ENCODE measurements around the gene CTAGE9. TPM values are rescaled to one million over a fixed set of nuclear protein-coding genes. Genes with fewer than 3 reads are reported as not detected.
"Not testable (repeated sequence)": the region's sequence is repeated elsewhere in the genome, so short reads cannot be mapped to it uniquely, and the experiment has no call there.

CTAGE9 gene
- total RNA-seq, 1 experiment from 2014 or later = not detected

GRCh38 chr6:131754088-131754487 lies 43.3 kb upstream of the CTAGE9 start:
- Histone ChIP-seq H2BK15ac (ENCODE audit: low read depth, low read length) (no peak overlapping the region), H3K4me2 (ENCODE audit: insufficient read depth, insufficient read length, low read length) (no peak overlapping the region), H2BK120ac (ENCODE audit: low read depth, low read length, poor library complexity, severe bottlenecking) (no peak overlapping the region), H3K27me3 (ENCODE audit: insufficient read depth, low read length) (no peaks in the 10 kb centered on the region), H3K23me2 (ENCODE audit: insufficient read length, low read depth, low read length, poor library complexity, severe bottlenecking) (no peaks in the 10 kb centered on the region), H2BK12ac (ENCODE audit: insufficient read length, low read depth, low read length) (no peak overlapping the region), H3K14ac (ENCODE audit: insufficient read depth, low read length) (no peak overlapping the region), H4K91ac (ENCODE audit: insufficient read length, low read depth, low read length) (no peak overlapping the region), H3K4me1 (ENCODE audit: insufficient read depth, low read length) (no peaks in the 10 kb centered on the region), H3T11ph (ENCODE audit: low read length) (no peak overlapping the region), H2AK5ac (ENCODE audit: insufficient read length, low read length) (no peak overlapping the region), H4K8ac (replicated peaks; ENCODE audit: insufficient read length, low read depth, low read length) (no peak overlapping the region), H3K79me2 (ENCODE audit: insufficient read depth, low read length) (no peaks in the 10 kb centered on the region), H2BK5ac (ENCODE audit: insufficient read length, low read length) (no peak overlapping the region), H3K18ac (ENCODE audit: insufficient read length, low read depth, low read length) (no peak overlapping the region), H3K9me3 (ENCODE audit: control insufficient read depth, low read depth, low read length) (no peaks in the 10 kb centered on the region), H3K79me1 (ENCODE audit: insufficient read depth, low read depth, low read length, poor library complexity, severe bottlenecking) (no peaks in the 10 kb centered on the region), H3K23ac (ENCODE audit: insufficient read length, low read depth, low read length) (no peak overlapping the region), H2BK20ac (ENCODE audit: low read depth, low read length, poor library complexity, severe bottlenecking) (no peak overlapping the region), H3K27ac (ENCODE audit: insufficient read length, low read depth, low read length) (no peak overlapping the region), H4K5ac (ENCODE audit: insufficient read length, low read depth, low read length) (no peak overlapping the region), H2AFZ (ENCODE audit: low read length) (no peak overlapping the region), H3K56ac (ENCODE audit: insufficient read length, low read depth, low read length) (no peak overlapping the region), H3K4ac (ENCODE audit: low read depth, low read length) (no peak overlapping the region), H4K20me1 (ENCODE audit: control insufficient read depth, insufficient read depth, insufficient read length) (no peaks in the 10 kb centered on the region), H3K9ac (ENCODE audit: extremely low read depth, insufficient read length, low read length) (no peak overlapping the region)
- Mint-ChIP-seq H3K36me3 (ENCODE audit: insufficient read depth in 1 of 3, low read depth in 3 of 3) (no peaks in the 10 kb centered on the region), H3K9me3 (no peaks in the 10 kb centered on the region), H3K4me3 (no peak overlapping the region), H3K27me3 (ENCODE audit: low read depth) (peaks cover 10% of the 10 kb centered on the region; the same call in 1 of the 2 replicates), H3K4me1 (no peaks in the 10 kb centered on the region), H3K27ac (no peak overlapping the region)
- no peak for DNase-seq
- TF ChIP-seq, protein P1, sequence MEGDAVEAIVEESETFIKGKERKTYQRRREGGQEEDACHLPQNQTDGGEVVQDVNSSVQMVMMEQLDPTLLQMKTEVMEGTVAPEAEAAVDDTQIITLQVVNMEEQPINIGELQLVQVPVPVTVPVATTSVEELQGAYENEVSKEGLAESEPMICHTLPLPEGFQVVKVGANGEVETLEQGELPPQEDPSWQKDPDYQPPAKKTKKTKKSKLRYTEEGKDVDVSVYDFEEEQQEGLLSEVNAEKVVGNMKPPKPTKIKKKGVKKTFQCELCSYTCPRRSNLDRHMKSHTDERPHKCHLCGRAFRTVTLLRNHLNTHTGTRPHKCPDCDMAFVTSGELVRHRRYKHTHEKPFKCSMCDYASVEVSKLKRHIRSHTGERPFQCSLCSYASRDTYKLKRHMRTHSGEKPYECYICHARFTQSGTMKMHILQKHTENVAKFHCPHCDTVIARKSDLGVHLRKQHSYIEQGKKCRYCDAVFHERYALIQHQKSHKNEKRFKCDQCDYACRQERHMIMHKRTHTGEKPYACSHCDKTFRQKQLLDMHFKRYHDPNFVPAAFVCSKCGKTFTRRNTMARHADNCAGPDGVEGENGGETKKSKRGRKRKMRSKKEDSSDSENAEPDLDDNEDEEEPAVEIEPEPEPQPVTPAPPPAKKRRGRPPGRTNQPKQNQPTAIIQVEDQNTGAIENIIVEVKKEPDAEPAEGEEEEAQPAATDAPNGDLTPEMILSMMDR (conservative IDR thresholded peaks at IDR 0.05) = no peak
- WGBS (ENCODE audit: extremely low coverage, insufficient read length, low lambda C conversion rate) = no CpG with 5 or more reads among the region's 1 CpG

DNA sequence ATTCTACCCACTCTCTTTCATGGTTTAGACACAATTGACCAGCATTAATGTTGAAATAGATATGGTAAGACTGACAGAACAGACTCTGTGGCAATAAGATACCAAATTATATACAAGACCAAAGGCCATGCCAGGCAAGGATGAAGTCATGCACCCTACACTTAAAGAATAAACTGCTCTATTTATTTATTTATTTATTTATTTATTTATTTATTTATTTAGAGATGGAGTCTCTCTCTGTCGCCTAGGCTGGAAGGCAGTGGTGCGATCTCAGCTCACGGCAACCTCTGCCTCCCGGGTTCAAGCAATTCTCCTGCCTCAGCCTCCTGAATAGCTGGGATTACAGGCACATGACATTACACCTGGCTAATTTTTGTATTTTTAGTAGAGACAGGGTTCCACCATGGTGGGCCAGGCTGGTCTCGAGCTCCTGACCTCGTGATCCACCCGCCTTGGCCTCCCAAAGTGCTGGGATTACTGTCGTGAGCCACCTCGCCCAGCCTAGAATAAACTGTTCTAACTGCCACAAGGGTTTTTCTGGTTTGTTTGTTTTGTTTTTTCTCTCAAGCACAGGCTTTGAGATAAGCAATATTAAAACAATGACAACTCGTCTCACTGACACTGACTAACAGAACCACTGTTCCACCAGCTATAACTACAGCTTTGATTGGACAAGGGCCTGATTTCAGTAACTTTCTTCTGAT lies 40.3 kb upstream of the CTAGE9 start:
- H3K14ac ChIP-seq (ENCODE audit: insufficient read depth, low read length); H3K4me3 Mint-ChIP-seq; H3K36me3 Mint-ChIP-seq (ENCODE audit: insufficient read depth in 1 of 3, low read depth in 3 of 3); H2BK15ac ChIP-seq (ENCODE audit: low read depth, low read length); H3K4me1 ChIP-seq (ENCODE audit: insufficient read depth, low read length); H3K23me2 ChIP-seq (ENCODE audit: insufficient read length, low read depth, low read length, poor library complexity, severe bottlenecking); DNase-seq; H3K9ac ChIP-seq (ENCODE audit: extremely low read depth, insufficient read length, low read length); H4K20me1 ChIP-seq (ENCODE audit: control insufficient read depth, insufficient read depth, insufficient read length); H4K5ac ChIP-seq (ENCODE audit: insufficient read length, low read depth, low read length); H3K27ac Mint-ChIP-seq; H2AK5ac ChIP-seq (ENCODE audit: insufficient read length, low read length); H3K79me1 ChIP-seq (ENCODE audit: insufficient read depth, low read depth, low read length, poor library complexity, severe bottlenecking); H3K23ac ChIP-seq (ENCODE audit: insufficient read length, low read depth, low read length); H2BK20ac ChIP-seq (ENCODE audit: low read depth, low read length, poor library complexity, severe bottlenecking); H3K9me3 Mint-ChIP-seq; H2BK12ac ChIP-seq (ENCODE audit: insufficient read length, low read depth, low read length); H4K91ac ChIP-seq (ENCODE audit: insufficient read length, low read depth, low read length); H3T11ph ChIP-seq (ENCODE audit: low read length); H4K8ac ChIP-seq (replicated peaks; ENCODE audit: insufficient read length, low read depth, low read length); H2BK5ac ChIP-seq (ENCODE audit: insufficient read length, low read length); H3K4me1 Mint-ChIP-seq; H3K4ac ChIP-seq (ENCODE audit: low read depth, low read length); H3K4me2 ChIP-seq (ENCODE audit: insufficient read depth, insufficient read length, low read length); H2BK120ac ChIP-seq (ENCODE audit: low read depth, low read length, poor library complexity, severe bottlenecking); H3K79me2 ChIP-seq (ENCODE audit: insufficient read depth, low read length); H2AFZ ChIP-seq (ENCODE audit: low read length); H3K56ac ChIP-seq (ENCODE audit: insufficient read length, low read depth, low read length); H3K27ac ChIP-seq (ENCODE audit: insufficient read length, low read depth, low read length); H3K18ac ChIP-seq (ENCODE audit: insufficient read length, low read depth, low read length); H3K27me3 ChIP-seq (ENCODE audit: insufficient read depth, low read length); H3K9me3 ChIP-seq (ENCODE audit: control insufficient read depth, low read depth, low read length); H3K27me3 Mint-ChIP-seq (ENCODE audit: low read depth): not testable (repeated sequence)
- WGBS (ENCODE audit: extremely low coverage, insufficient read length, low lambda C conversion rate) = no CpG with 5 or more reads among the region's 10 CpGs
